ENCODE measurements around the gene LDLRAP1.

LDLRAP1 gene

DNA sequence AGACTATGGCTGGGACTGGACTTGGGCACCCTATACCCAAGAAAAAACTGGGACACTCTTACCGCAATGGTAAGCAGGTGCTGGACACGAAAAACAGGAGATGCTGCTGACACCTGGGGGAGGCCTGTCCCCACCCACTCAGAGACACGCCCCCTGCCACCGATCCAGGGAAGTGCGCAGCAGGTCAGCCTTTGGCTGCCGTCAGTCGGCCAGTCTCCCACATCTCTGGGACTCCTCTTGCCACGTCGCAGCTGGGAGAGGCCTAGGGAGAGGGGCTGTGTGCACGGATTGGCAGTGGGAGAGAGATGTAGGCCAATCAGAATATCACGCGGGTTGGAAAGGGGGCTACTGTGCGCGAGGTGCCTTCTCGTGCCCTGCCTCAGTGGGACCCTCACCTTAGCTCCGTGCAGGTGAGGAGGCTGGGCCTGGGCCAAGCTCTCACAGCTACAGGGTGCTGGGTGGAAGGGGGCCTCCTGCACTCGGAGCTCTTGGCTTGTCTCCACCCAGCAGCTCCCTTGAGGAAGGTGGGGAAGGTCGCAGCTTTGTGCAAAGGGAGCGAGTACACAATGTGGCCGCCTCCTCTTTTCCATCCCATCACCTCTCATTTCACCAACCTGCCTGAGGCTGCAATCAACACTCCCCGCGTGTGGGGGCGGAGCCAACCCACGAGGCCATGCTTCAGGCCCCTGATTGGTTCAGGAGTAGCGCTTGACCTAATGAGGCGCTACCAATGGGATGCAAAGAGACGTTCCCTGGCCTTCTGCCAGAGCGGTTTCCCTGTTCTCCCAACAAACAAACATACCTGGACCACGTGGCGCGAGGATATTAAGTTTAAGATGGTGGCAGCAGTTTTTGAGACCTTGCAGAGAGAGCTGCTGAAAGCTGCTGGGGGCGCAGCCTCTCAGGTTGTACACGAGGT lies 25.7 kb upstream of the LDLRAP1 start:
- DNase-seq (ENCODE audit: low read depth): no peak
- no peak overlapping the region for H3K4me3 ChIP-seq (replicated peaks; ENCODE audit: low read depth, low read length)
- no peak for TF ChIP-seq CTCF (IDR thresholded peaks at IDR 0.05; ENCODE audit: low read length, missing control alignments)

DNA sequence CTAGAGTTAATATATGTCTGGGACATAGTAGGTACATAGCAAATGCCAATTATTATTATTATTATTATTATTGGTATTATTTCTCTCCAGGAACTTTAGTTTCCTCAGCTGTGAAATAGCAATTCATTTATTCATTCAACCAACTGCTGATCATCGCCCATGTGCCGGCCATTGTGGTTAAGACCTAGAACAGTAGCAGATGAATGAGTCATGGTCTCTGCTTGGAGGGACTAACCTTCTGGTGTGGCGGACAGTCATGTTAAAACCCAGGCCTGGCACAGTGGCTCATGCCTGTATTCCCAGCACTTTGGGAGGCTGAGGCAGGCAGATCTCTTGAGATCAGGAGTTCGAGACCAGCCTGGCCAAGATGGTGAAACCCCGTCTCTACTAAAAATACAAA lies 23.8 kb upstream of the LDLRAP1 start:
- H3K4me3 ChIP-seq (replicated peaks; ENCODE audit: low read depth, low read length): no peak overlapping the region
- TF ChIP-seq CTCF (IDR thresholded peaks at IDR 0.05; ENCODE audit: low read length, missing control alignments): no peak
- peak; percentile 47 for DNase-seq (ENCODE audit: low read depth)

- no peak overlapping the region for H3K4me3 ChIP-seq (replicated peaks; ENCODE audit: low read depth, low read length)
- TF ChIP-seq CTCF (IDR thresholded peaks at IDR 0.05; ENCODE audit: low read length, missing control alignments): peak; percentile 77
- DNase-seq (ENCODE audit: low read depth): peak; percentile 81
Observed at GRCh38 chr1:25520446-25521061, 22.9 kb upstream of the LDLRAP1 start.

- no peak for DNase-seq (ENCODE audit: low read depth)
- no peak overlapping the region for H3K4me3 ChIP-seq (replicated peaks; ENCODE audit: low read depth, low read length)
- no peak for TF ChIP-seq CTCF (IDR thresholded peaks at IDR 0.05; ENCODE audit: low read length, missing control alignments)
Observed at GRCh38 chr1:25522031-25522655, 21.3 kb upstream of the LDLRAP1 start.

DNA sequence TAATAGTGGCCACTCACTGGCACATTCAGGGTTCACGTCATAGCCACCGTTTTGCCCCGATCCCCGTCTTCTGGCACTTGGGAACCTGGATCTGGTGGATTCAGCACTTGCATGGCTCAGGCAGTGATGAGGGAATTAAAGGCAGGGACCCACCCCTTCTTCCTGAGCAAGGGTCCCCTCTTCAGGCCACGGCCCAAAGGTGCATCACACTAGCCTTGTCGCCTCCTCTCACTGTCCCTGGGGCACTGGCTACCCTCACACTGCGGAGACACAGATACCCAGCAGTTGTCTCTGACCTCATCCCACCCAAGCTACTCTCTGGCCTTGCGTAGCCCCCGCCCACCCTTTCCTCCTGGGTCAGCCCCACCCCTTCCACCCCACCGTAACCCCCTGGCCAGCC lies 19.9 kb upstream of the LDLRAP1 start:
- DNase-seq (ENCODE audit: low read depth): peak; percentile 33
- no peak overlapping the region for H3K4me3 ChIP-seq (replicated peaks; ENCODE audit: low read depth, low read length)
- peak; percentile 32 for TF ChIP-seq CTCF (IDR thresholded peaks at IDR 0.05; ENCODE audit: low read length, missing control alignments)

DNA sequence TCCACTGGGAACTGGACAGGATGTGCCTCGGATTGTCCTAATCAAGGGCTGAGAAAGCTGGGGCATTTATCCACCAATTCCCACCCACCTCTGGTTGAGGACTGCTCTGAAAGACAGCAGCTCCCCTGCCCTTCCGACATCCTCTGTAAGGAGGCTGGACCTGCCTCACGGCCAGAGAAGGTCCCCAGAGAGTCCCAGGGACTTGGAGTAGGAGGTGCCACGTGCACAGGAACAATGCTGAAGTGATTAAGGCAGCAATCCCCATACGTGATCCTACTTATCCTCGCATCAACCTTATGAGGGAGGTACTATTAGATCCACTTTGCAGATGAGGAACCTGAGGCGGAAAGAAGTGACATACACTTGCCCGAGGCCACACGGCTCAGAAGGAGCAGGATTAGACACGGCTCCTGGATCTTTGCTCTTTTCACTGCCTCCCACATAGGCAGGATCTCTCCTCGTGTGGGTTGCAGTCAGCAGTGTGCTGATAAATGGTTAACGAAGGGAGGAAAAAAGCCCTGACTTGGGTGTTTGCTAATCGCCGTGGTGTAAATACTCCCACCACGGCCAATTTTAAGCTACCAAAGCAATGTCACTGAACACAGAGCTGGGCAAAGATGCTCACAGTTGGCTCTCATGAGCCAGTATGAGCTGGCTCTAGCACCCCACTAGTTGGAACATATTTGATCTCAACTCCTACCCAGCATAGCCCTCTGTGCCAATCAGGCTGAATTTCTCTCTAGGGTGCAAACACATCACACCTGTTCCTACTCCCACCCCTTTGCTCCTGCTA lies 18.6 kb upstream of the LDLRAP1 start:
- TF ChIP-seq CTCF (IDR thresholded peaks at IDR 0.05; ENCODE audit: low read length, missing control alignments): no peak
- no peak overlapping the region for H3K4me3 ChIP-seq (replicated peaks; ENCODE audit: low read depth, low read length)
- DNase-seq (ENCODE audit: low read depth): no peak
